ENCODE data around the gene TSPAN3.

The TSPAN3 gene

DNA sequence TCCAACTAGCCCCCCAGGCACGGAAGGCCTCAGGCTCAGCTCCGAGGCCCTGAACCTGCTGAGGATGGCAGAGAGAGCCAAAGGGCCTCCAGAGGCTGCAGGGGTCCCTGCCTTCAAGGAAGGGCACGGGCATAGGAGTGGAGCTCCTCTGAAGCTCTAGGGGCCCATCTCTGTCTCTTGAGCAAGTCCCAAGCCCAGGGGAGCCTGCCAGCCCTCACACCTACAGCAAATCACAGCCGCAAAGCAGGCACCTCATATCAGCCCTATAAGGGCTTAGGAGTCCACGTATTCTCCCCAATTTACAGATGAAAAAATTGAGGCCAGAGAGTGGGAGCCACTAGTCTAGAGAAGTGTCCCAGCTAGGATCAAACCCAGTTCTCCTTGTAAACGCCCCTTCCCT, 61.7 kb downstream of the TSPAN3 start:
- no peak for DNase-seq (ENCODE audit: low read depth)

DNA sequence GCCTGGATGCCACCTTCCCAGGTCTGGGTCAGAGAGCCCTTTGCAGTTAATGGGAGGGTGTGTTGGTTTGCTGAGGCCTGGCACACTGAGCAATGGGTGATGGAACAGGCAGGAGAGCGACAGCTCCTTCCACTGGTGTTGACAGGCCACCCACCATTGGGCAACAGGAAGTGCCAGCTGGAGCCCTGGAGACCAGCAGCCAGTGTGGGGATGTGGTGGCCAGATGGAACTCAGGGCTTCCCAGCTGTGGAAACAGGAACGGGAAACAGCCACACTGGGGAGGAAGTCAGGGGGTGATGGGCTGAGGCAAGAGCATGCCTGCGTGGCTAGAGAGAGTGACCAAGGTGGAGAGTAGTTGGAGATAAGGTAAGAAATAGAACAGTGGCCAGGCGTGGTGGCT, 66.7 kb downstream of the TSPAN3 start:
- DNase-seq (ENCODE audit: low read depth): no peak

DNA sequence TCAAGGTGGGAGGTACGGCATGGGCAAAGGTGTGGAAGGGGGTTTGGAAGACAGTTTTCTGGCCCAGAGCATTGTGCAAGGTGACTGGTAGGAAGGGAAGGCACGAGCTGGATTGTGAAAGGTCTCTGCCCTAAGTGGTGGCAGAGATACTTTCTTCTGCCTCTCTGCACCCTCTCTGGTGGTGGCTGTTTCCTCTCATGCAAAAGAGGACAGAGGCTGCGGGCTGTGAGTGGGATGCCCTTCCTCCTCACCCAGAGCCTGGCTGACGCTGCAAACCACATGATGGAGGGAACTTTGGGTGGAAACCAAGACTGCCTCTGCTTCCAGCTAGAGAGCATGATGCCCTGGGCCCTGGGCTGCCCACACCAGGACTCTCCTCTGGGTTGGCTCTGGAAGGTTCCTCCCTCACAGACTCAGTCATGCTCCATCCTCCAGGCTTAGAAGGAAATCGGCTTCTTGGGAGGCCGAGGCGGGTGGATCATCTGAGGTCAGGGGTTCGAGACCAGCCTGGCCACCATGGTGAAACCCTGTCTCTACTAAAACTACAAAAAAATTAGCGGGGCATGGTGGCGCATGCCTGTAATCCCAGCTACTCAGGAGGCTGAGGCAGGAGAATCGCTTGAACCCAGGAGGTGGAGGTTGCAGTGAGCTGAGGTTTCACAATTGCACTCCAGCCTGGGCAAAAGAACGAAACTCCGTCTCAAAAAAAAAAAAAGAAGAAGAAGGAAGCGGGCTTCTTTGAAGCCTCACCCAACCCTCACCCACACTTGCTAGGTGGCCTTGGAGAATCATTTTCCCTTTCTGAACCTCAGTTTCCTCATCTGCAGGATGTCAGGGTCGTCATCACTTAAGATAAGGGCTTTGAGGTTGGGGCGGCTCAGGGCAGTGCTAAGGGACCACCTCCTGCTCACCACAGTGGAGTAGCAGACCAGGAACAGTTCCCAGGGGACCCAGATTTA, 67.7 kb downstream of the TSPAN3 start:
- peak; percentile 55 for DNase-seq (ENCODE audit: low read depth)

DNA sequence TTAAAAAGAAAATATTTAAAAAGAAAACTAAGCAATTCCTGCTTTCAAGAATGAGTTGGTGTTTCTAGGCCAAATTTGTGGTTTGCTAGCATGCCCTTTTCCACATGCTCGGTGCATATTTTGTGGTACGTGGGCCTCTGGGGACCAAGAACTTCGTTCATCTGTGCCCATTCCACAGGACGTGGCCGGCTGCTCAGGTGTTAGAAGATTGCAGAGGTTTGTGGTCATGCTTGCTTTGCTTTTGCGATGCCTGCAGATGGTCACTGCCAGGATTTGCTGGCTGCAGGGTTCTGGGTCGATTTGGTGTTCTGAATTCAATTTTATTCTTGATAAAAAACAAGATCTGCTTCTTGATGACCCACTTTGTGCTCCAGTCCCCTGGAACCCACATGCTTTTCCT, 68.5 kb downstream of the TSPAN3 start:
- no peak for DNase-seq (ENCODE audit: low read depth)

DNA sequence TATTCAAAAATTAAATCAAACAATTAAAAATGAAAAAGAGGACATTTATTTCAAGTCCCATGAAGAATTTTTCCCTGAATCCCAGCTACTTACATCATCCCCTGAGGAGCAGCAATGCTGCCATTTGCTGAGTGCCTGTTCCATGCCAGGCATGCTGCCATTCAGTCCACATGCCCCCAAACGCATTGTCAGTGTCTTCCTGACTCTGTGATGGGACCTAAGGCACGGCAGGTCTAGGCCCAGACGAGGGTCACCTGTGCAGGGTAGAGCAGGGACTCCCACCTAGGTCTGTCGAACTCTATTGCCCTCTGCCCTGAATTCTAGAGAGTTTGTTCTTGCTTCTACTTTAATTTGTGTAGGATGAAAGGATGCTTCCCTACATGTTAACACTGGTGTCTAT, 68.9 kb downstream of the TSPAN3 start:
- DNase-seq (ENCODE audit: low read depth): no peak

DNA sequence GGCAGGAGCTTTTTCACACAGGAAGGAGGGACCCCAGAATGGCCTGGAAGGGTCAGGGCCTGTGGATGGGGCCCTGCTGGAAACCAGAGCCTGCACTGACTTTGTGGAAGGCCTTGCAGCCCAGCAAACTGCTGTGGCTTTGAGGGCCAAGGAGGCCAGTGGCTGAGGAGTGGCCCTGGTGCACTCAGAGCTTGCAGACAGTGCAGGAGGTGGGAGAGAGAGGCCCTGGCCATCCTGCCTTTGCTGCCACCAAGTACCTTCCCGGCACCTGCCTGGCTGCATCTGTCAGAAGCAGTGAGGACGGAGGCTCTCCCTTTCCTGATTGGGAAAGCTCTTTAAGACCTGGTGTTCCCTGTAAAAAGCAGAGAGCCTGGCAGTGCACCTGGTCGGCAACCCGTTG, 69.6 kb downstream of the TSPAN3 start:
- DNase-seq (ENCODE audit: low read depth): no peak

DNA sequence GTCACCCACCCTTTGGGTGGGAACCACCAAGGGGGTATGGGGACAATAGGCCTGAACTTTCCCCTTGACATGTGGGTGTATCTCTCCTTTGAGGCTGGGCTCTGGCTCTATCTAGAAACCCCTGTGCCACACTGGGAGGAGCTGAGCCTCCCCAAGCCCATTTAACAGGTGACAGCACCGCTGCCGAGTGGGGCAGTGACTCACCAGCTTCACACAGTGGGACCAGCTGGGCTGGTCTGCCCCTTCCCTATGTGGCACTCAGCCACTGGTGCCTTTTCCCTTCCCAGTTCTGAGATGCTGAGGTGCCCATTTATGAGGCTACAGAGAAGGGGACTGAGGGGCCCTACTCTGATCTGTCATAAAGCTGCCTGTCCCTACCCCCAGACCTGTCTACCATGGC, 70.9 kb downstream of the TSPAN3 start:
- no peak for DNase-seq (ENCODE audit: low read depth)

DNA sequence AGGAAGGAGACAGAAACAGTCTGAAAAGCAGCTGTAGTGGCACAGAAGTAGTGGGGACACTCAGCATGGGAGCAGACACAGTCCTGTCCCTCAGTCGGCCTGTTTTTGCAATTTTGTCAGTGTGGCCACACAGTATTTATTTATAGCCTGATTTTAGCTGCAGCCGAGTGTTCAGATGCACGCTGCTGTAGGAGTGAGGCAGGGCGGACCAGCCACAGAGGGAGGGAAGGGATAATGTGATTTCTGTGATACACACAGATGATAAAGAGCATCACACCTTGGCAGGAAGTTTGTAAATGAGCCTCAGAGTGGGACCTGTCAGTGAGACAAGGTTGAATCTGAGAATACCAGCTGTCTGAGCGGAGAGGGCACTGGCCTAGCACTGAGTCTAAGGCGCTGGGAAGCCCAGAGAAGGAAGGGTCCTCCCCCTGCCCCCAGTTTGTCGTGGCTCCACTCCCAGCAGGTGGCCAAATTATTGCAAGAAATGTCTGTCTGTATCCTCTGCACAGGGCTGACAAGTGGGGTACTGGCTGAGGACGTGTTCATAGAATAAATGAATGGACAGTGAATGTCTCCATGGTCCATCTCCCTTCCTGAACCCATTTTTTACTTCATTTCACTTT, 72.1 kb downstream of the TSPAN3 start:
- no peak for DNase-seq (ENCODE audit: low read depth)

DNA sequence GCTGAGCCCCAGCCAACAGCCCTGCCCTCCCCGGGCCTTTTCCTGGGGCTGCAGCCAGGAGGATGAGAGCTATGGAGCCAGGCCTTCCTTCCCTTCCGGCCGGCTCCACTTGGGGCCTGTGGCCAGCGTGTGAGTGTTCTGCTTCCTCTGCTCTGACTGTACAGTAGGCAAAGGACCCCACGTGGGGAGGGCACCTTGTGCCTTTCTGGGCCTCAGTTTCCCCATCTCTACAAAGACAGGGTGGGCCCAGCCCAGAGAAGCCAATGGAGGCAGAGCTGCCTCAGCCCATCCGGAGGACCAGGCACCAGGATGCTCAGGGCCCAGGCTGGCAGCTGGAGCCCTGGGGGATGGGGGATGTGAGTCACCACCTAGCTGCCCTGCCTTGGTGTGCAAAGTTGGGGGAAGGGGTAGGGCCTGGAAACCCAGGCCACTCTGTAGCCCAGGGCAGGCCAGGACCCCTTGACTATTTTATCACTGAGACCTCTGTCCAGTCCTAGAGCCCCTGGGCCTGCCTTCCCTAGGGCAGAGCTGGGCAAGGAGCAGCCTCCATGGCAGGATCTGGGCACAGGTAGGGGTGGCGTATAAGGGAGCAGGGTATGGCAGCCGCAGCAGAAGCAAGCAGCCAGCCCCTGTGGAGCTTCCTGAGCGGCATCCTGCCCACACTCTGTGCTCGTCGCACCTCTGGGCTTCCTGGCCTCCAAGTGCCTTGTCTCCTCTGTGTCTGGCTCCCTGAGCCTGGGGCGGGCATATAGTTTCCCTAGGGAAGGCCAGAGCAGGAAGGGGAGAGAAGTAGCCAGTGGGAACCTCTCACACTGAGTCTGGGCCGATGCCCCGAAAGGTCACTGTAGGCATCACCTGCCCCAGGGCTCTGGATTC, 74.1 kb downstream of the TSPAN3 start:
- no peak for DNase-seq (ENCODE audit: low read depth)

DNA sequence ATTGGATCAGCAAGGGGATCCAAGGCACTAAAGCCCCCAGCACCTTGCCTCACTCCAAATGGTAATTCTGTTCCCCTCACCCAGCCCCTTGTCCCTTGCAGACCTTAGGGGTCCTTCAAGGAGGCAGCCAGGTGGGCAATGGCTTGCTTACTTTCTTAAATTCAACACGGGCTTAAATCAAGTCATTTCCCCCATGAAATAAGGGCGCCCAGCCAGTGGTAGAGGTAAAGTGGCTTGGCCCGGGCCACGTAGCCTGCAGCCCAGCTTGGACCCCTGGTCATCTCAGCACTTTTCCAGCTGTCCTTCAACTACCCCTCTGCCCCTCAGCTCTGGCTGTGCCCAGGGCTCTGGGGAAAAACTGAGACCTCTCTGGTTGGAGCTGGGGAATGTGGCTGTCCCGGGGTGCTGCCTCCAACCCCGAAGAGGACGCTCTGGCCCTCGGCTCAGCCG, 74.8 kb downstream of the TSPAN3 start:
- no peak for DNase-seq (ENCODE audit: low read depth)

DNA sequence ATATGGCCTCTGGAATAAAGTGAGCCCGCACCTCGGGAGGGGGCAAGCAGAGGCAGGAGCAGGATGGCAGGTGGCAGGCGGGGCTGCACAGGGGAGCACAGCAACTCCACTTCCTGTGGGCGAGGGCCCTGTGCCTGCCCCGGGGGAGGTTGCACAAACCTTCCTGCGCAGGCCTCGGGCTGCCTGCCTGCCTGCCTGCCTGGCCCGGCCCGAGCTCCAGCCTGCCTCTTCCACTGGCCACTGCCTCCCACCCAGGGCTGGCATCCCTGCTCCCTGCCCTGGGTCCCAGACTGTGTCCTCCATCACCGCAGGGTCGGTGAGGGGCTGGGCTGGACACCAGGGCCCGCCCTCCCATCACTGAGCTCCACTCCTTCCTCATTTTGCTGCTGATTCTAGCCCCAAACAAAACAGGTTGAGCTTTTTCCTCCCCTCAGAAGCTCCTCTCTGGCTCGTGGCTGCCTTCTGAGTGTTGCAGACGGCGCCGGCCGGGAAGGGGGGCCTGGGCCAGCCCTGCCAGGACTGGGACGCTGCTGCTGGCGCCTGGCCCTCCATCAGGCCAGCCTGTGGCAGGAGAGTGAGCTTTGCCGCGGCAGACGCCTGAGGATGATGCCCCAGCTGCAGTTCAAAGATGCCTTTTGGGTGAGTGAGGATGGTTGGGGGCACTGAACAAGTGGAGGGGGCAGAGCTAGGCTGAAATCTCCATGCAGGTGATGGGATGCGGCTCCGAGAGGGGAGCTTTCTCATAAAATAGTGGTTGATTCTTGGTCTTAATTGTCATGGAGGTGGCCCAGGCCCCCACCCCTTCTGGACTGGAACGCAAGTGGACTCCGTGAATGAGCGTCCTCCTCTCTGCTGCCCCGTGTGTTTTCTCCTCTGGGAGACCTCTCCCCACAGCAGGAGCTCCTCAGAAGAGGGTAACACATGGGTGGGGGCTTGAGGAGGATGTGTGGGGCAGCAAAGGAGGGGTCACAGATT, 75.7 kb downstream of the TSPAN3 start, which contains the start of gene PSTPIP1:
PSTPIP1 (plus strand) TSS at position 156 of the 975 bp plus-strand sequence; CDS start at position 604, 448 bp downstream.
- peak; percentile 36 for DNase-seq (ENCODE audit: low read depth)

DNA sequence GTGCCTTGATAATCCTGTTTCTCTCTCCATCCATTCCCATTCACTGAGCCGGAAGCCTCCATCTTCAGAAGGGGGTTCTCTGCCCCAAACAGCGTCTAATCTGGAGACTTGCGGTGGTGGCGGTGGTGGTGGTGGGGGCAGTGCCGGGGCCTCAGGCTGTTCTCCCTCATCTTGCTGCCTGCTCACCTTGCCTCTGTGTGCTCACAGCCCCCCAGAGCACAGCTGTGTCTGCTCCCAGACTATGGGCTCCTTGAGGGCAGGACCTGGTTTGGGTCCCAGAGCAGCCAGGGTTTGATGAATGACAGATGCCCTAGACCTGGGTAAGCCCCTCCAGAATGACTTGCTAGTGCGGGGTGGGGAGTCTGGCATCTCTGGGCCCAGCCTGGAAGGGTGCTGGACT, 76.4 kb downstream of the TSPAN3 start:
- DNase-seq (ENCODE audit: low read depth): no peak

DNA sequence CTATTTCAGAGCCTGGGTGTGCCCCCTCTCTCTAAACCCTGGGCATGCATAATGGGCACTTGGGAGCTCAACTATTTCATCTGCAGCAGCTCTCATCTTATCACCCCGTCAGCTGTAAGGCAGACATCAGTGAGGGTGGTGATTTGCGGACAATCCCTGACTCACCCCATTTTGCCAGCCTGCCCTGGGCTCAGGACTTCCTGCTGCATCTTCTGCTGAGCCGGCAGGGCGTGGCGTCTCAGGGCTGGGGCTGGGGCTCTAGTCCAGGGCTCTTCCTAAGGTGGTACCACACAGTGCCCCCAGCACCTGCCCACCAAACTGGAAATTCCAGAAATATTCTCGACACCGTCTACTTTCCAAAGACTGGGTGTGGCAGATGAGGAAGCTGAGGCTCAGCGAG, 76.9 kb downstream of the TSPAN3 start:
- peak; percentile 53 for DNase-seq (ENCODE audit: low read depth)

DNA sequence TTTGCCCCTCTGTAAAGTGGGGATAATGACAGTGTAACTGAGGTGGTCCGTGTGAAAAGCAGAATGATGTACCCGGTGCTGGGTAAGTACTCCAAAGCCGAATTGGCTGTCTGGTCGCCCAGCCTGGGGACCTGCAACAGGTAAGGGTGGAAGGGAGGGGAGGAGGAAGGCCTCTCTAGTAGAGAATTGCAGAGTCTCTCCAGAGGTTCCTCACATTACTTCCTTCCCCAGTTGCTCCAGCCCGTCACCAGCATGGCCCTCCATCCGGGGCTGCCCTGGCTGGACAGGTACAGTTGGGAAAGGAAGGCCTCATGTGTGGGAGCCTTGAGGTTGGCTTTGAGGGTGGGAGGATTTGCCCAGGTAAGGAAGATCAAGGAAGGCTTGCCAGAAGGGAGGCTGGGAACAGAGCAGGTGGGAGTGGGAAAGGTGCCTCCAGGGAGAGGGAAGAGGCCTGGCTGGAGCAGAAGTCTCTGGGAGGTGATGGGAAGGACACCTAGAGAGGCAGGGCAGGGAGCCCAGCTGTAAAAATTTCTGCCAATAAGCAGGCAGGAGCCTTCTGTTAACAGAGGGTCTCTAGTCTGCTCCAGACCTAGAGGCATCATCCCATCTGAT, 77.7 kb downstream of the TSPAN3 start:
- no peak for DNase-seq (ENCODE audit: low read depth)

DNA sequence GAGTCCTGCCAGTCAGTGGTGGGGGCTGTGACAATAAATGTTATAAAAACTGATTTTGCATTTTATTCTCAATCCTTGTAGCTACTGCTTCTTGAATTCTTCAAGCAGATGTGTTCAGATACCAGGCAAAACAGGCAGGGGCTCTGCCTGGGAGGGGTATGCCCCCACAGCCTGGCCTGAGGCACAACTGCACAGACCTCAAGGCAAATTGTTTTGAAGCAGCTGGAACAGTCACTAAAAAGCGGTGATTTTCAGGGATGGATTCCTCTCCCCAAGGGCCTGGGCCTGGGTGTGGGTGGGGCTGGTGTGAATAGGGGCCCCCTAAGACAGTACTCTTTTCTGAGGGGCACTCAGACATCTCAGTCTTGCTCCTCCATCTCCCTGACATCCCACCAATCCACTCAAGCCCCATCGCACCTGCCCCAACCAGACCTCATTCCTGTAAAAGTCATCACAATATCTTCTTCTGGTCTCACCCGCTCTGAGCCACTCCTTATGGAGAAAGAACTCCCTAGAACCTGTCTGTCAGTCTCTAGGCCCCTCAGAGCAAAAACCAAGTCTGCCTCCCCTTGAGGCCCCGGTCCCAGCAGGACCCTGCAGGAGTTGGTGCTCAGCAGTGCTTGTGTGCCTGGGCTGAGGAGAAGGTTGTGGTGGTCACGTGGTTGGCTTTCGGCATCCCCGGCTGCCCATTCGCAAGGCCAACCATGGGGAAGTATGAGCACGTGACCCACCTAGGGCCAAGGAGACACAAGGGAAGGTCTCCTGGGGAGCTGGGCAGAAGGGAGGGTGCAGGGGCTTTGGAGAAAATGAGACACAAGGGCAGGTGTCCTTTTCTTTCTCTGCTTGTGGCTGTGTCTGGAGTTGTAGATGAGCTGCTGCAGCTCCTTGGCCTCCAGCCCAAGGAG, 78.9 kb downstream of the TSPAN3 start:
- no peak for DNase-seq (ENCODE audit: low read depth)

All from stimulated activated CD8-positive, alpha-beta memory T cell treated with anti-CD3 and anti-CD28 coated beads, Interleukin-12 subunit alpha, Interleukin-12 subunit beta, amount 100 ng/mL, for 1 hour (primary cell).